Upper lobe of left lung (tissue), 4 donors: ENCODE data around the gene ASB13.

ENCODE experiments used
- EP300 ChIP-seq, 4 donors: sonication (generic); formaldehyde crosslinking; IDR thresholded peaks; one replicate each; pipeline ENCODE4 v1.5.1; 2017; ENCODE audit warnings: antibody characterized with exemption in 4 of 4, control low read depth in 2 of 4
- TF ChIP-seq, protein P1 (sequence below), 6 experiments: fragments of 450-650 bp in 4 of 6; fragments of 200-600 bp in 2 of 6; sonication (generic) in 2 of 6; IDR thresholded peaks; one replicate each; pipeline ENCODE4 v1.5.1; 2016 to 2019; ENCODE audit warnings: antibody characterized with exemption in 6 of 6

DNA sequence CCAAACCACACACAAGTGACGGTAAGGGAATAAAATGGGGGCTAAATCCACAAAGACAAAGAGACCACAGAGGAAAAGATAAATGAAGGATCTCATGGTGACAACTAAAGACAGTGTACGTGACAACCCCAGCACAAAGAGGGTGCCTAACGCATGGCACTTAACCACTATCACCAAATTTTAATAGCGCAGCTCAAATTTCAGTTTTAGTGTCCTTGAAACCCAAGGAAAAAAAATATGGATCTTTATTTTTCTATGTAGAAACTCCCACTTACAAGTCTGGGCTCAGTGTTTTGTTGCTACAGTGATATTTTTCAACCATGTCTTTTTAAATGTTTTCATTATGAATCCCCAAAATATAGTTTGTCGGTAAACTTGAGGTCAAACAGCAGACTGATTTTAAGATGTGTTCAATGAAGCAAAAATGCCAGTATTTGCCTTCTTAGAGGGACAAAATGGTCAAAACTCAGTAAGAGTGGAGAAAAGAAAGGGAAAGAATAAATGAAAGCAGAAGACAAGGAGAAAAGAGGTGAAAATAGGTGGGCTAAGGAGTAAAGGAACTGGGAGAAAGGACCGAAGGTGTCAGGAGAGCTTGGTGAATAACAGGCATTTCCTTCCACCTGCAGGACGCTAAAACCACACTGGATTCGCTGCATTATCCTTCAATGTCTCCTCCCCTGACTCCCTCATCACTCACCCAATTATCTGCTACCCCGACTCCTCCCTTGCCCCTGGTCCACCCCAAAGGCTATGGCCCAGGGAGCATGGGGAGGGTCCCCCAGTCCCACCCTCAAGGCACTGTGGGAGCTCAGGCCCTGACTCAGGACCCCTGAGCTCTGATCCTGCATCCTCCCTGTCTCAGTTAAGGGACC lies 3.5 kb downstream of the ASB13 start:
- TF ChIP-seq, protein P1, sequence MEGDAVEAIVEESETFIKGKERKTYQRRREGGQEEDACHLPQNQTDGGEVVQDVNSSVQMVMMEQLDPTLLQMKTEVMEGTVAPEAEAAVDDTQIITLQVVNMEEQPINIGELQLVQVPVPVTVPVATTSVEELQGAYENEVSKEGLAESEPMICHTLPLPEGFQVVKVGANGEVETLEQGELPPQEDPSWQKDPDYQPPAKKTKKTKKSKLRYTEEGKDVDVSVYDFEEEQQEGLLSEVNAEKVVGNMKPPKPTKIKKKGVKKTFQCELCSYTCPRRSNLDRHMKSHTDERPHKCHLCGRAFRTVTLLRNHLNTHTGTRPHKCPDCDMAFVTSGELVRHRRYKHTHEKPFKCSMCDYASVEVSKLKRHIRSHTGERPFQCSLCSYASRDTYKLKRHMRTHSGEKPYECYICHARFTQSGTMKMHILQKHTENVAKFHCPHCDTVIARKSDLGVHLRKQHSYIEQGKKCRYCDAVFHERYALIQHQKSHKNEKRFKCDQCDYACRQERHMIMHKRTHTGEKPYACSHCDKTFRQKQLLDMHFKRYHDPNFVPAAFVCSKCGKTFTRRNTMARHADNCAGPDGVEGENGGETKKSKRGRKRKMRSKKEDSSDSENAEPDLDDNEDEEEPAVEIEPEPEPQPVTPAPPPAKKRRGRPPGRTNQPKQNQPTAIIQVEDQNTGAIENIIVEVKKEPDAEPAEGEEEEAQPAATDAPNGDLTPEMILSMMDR (IDR thresholded peaks at IDR 0.05), result no peak
- no peak for TF ChIP-seq EP300 (IDR thresholded peaks at IDR 0.05)
